OCI-LY7 (cell line): ENCODE data around the gene SLC22A25. TPM values are rescaled to one million over a fixed set of nuclear protein-coding genes. Genes with fewer than 3 reads are reported as not detected.
"Not testable (repeated sequence)": the region's sequence is repeated elsewhere in the genome, so short reads cannot be mapped to it uniquely, and the experiment has no call there.

ENCODE experiments used
- BruUV-seq: library from RNA; stranded (reverse); fragments of 400-500 nt; replicated peaks from 2 replicates; lab custom pipeline; 2021; lab: Mats Ljungman, UMichigan
- CTCF ChIA-PET: fragments of 300-600 bp; sonication (Branson Sonifier 250); formaldehyde crosslinking; loops from one replicate; lab custom pipeline; 2022; ENCODE audit warnings: antibody characterized with exemption; ENCODE audit not compliant: unreplicated experiment; lab: Charles Lee
- POLR2A ChIA-PET: fragments of 300-600 bp; sonication (Branson Sonifier 250); formaldehyde crosslinking; loops from one replicate; lab custom pipeline; 2022; ENCODE audit warnings: antibody characterized with exemption; lab: Charles Lee
- DNase-seq: peaks from one replicate; pipeline ENCODE4 v3.0.0-alpha.2; 2015; ENCODE audit warnings: low spot score
- H2AFZ ChIP-seq: fragments of 200-600 bp; sonication (generic), shearing (Covaris generic); 2 replicates; pipeline ENCODE4 v1.6.1; 2014; ENCODE audit warnings: mild to moderate bottlenecking, antibody characterized with exemption, low read length, moderate library complexity
- H3K27ac ChIP-seq: fragments of 200-600 bp; sonication (generic); 2 replicates; pipeline ENCODE4 v1.5.1; 2014; ENCODE audit warnings: mixed run types, low read depth, mild to moderate bottlenecking, moderate library complexity, low read length, inconsistent platforms; ENCODE audit not compliant: poor library complexity, severe bottlenecking
- H3K36me3 ChIP-seq: fragments of 200-600 bp; sonication (generic); 2 replicates; pipeline ENCODE4 v1.6.1; 2014; ENCODE audit warnings: mild to moderate bottlenecking, antibody characterized with exemption, low read length, moderate library complexity, mixed read lengths; ENCODE audit not compliant: insufficient read depth
- H3K4me1 ChIP-seq: fragments of 200-600 bp; sonication (generic); 2 replicates; pipeline ENCODE4 v1.5.1; 2014; ENCODE audit warnings: mild to moderate bottlenecking, low read length; ENCODE audit not compliant: insufficient read depth, poor library complexity, severe bottlenecking
- H3K4me2 ChIP-seq: fragments of 200-600 bp; sonication (generic); 2 replicates; pipeline ENCODE4 v1.6.1; 2014; ENCODE audit warnings: mild to moderate bottlenecking, low read length
- H3K4me3 ChIP-seq: fragments of 200-600 bp; sonication (generic); 2 replicates; pipeline ENCODE4 v1.5.1; 2014; ENCODE audit warnings: mild to moderate bottlenecking, low read depth, low read length; ENCODE audit not compliant: poor library complexity, severe bottlenecking
- H3K79me2 ChIP-seq: fragments of 200-600 bp; sonication (generic); 2 replicates; pipeline ENCODE4 v1.6.1; 2016; ENCODE audit warnings: low read depth, mild to moderate bottlenecking, low read length, moderate library complexity, mixed read lengths; ENCODE audit not compliant: insufficient read depth
- H3K9me2 ChIP-seq: fragments of 200-600 bp; sonication (generic); 2 replicates; pipeline ENCODE4 v1.6.1; 2016; ENCODE audit warnings: mild to moderate bottlenecking, low read length, mixed read lengths; ENCODE audit not compliant: insufficient read depth
- H3K9me3 ChIP-seq: fragments of 200-600 bp; sonication (generic); 2 replicates; pipeline ENCODE4 v1.6.1; 2014; ENCODE audit warnings: mild to moderate bottlenecking, mixed run types, low read length, mixed read lengths
- H4K20me1 ChIP-seq: fragments of 200-600 bp; sonication (generic); 2 replicates; pipeline ENCODE4 v1.6.1; 2014; ENCODE audit warnings: mild to moderate bottlenecking, antibody characterized with exemption, low read length, moderate library complexity, mixed read lengths; ENCODE audit not compliant: insufficient read depth
- CTCF ChIP-seq: fragments of 200-600 bp; sonication (generic); conservative IDR thresholded peaks from 2 replicates; pipeline ENCODE4 v1.5.1; 2014; ENCODE audit warnings: mild to moderate bottlenecking, antibody characterized with exemption, low read length, moderate library complexity, mixed read lengths
- EZH2phosphoT487 ChIP-seq: fragments of 200-600 bp; sonication (generic); IDR thresholded peaks from 2 replicates; pipeline ENCODE4 v1.6.1; 2018; ENCODE audit warnings: low read depth, borderline replicate concordance, mild to moderate bottlenecking, mixed run types, antibody characterized with exemption, low read length, moderate library complexity, mixed read lengths
- intact Hi-C: fragments of 100-400 bp; cut with micrococcal nuclease; formaldehyde crosslinking; loops from one replicate; pipeline ENCODE4 v1.10.0; 2022; ENCODE audit not compliant: unreplicated experiment
- total RNA-seq, 2 experiments: library from RNA; depleted of rRNA in 1 of 2; stranded (reverse); fragments of >200 nt in 1 of 2; shearing (Covaris generic) in 1 of 2; gene quantifications; 2 replicates each; pipeline ENCODE4 v1.2.3, GENCODE V29; 2014 to 2022

Gene SLC22A25
- total RNA-seq, 2 experiments from 2014 or later = not detected

GRCh38 chr11:63251312-63251711 lies 7.9 kb upstream of the SLC22A25 start:
- no peak overlapping the region for H3K27ac ChIP-seq
- no peak overlapping the region for H3K4me3 ChIP-seq
- no peak overlapping the region for H3K4me2 ChIP-seq
- intact Hi-C loops = no loop called here
- H2AFZ ChIP-seq = no peak overlapping the region
- H3K36me3 ChIP-seq = no peaks in the 10 kb centered on the region
- H3K9me3 ChIP-seq = no peaks in the 10 kb centered on the region
- no peak for DNase-seq
- TF ChIP-seq EZH2phosphoT487 (no peak), CTCF (no peak)
- H3K9me2 ChIP-seq = no peaks in the 10 kb centered on the region
- H3K79me2 ChIP-seq = no peaks in the 10 kb centered on the region
- CTCF ChIA-PET = no interaction called here
- no TSS peak for BruUV-seq
- POLR2A ChIA-PET = no interaction called here
- H3K4me1 ChIP-seq = no peaks in the 10 kb centered on the region
- H4K20me1 ChIP-seq = no peaks in the 10 kb centered on the region

GRCh38 chr11:63250162-63251050 lies 7.0 kb upstream of the SLC22A25 start:
- Histone ChIP-seq H3K4me1 (no peaks in the 10 kb centered on the region), H3K9me2 (no peaks in the 10 kb centered on the region), H4K20me1 (no peaks in the 10 kb centered on the region), H3K4me3 (no peak overlapping the region), H3K36me3 (no peaks in the 10 kb centered on the region), H3K9me3 (no peaks in the 10 kb centered on the region), H3K27ac (no peak overlapping the region), H3K4me2 (no peak overlapping the region), H3K79me2 (no peaks in the 10 kb centered on the region), H2AFZ (no peak overlapping the region)
- POLR2A ChIA-PET = no interaction called here
- TF ChIP-seq EZH2phosphoT487 (no peak), CTCF (no peak)
- CTCF ChIA-PET = no interaction called here
- no TSS peak for BruUV-seq
- DNase-seq = no peak
- intact Hi-C loops = no loop called here

- H3K9me2 ChIP-seq = no peaks in the 10 kb centered on the region
- intact Hi-C loops = no loop called here
- no peak overlapping the region for H3K4me2 ChIP-seq
- H3K9me3 ChIP-seq = no peaks in the 10 kb centered on the region
- POLR2A ChIA-PET = no interaction called here
- no peaks in the 10 kb centered on the region for H3K79me2 ChIP-seq
- no peaks in the 10 kb centered on the region for H3K36me3 ChIP-seq
- no peak for DNase-seq
- H3K27ac ChIP-seq = no peak overlapping the region
- BruUV-seq = no TSS peak
- H4K20me1 ChIP-seq = no peaks in the 10 kb centered on the region
- no peaks in the 10 kb centered on the region for H3K4me1 ChIP-seq
- no peak overlapping the region for H2AFZ ChIP-seq
- CTCF ChIA-PET = no interaction called here
- no peak for TF ChIP-seq EZH2phosphoT487
- no peak for TF ChIP-seq CTCF
- no peak overlapping the region for H3K4me3 ChIP-seq
These were observed 5.6 kb upstream of the SLC22A25 start for GRCh38 chr11:63248966-63249365.

- H3K4me3 ChIP-seq, H3K9me2 ChIP-seq, BruUV-seq, POLR2A ChIA-PET, intact Hi-C loops, H3K4me2 ChIP-seq, DNase-seq, H3K9me3 ChIP-seq, H3K79me2 ChIP-seq, H3K27ac ChIP-seq, H4K20me1 ChIP-seq, H2AFZ ChIP-seq, H3K36me3 ChIP-seq, CTCF ChIA-PET, H3K4me1 ChIP-seq: not testable (repeated sequence)
These were observed 4.0 kb upstream of the SLC22A25 start for GRCh38 chr11:63247237-63248002.
